NT2/D1 (cell line): ENCODE measurements around the gene TENM3.

Experiments used
- DNase-seq: peaks from one replicate; pipeline ENCODE4 v3.0.0-alpha.2; 2011; ENCODE audit warnings: low read depth, low spot score
- H3K27me3 ChIP-seq: 2 replicates; pipeline ENCODE4 v1.6.0; 2011; ENCODE audit warnings: mild to moderate bottlenecking; ENCODE audit not compliant: insufficient read length, insufficient read depth
- H3K36me3 ChIP-seq: 2 replicates; pipeline ENCODE4 v1.6.1; 2011; ENCODE audit warnings: mild to moderate bottlenecking, low read length, mixed read lengths; ENCODE audit not compliant: insufficient read depth, insufficient read length
- H3K4me1 ChIP-seq: 2 replicates; pipeline ENCODE4 v1.5.1; 2011; ENCODE audit not compliant: insufficient read depth, insufficient read length
- H3K4me3 ChIP-seq: 2 replicates; pipeline ENCODE4 v1.5.1; 2011; ENCODE audit warnings: low read depth; ENCODE audit not compliant: insufficient read length
- H3K9ac ChIP-seq: 2 replicates; pipeline ENCODE4 v1.6.0; 2011; ENCODE audit warnings: low read depth; ENCODE audit not compliant: insufficient read length
- H3K9me3 ChIP-seq: 2 replicates; pipeline ENCODE4 v1.5.1; 2011; ENCODE audit warnings: mild to moderate bottlenecking, low read length; ENCODE audit not compliant: insufficient read depth
- SUZ12 ChIP-seq: IDR thresholded peaks from 2 replicates; pipeline ENCODE4 v1.6.1; 2011; ENCODE audit not compliant: insufficient read length, insufficient read depth; ENCODE audit errors: extremely low read depth
- YY1 ChIP-seq: IDR thresholded peaks from 2 replicates; pipeline ENCODE4 v1.6.1; 2011; ENCODE audit not compliant: insufficient read length, insufficient read depth
- ZNF274 ChIP-seq: IDR thresholded peaks from 2 replicates; pipeline ENCODE4 v1.6.1; 2011; ENCODE audit warnings: mild to moderate bottlenecking, low read depth, low read length

The TENM3 gene

DNA sequence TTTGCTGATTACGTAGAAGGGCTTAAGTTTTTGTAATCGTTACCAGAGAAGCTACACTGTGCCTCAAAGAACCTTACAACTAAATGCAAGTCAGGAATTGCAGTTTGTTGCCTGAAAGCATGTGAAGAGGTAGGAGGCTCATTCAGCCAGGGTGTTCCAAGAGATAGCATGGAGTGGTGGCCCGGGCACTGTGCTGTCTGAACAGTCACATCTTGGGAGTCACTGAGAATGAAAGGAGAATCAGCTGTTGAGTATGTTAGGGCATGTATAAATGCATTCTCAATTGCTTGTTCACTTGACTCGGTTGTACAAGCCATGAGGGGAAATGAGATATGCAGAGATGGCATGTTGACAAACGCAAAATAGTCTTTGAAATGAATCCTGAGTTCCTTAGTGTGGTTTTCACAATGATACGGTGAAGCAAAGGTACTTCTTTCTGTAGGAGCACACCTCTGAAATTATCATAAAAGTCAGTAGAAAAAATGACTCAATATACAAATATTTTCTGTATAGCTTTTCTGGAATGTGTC lies 513.0 kb downstream of the TENM3 start:
- Histone ChIP-seq H3K4me1 (no peaks in the 10 kb centered on the region), H3K9ac (no peak overlapping the region), H3K9me3 (no peaks in the 10 kb centered on the region), H3K4me3 (no peak overlapping the region), H3K36me3 (peaks cover 15% of the 10 kb centered on the region), H3K27me3 (no peaks in the 10 kb centered on the region)
- no peak for TF ChIP-seq YY1
- DNase-seq, result no peak

- no peaks in the 10 kb centered on the region for H3K4me1 ChIP-seq
- H3K36me3 ChIP-seq, result peaks cover 15% of the 10 kb centered on the region
- H3K4me3 ChIP-seq, result no peak overlapping the region
- no peaks in the 10 kb centered on the region for H3K9me3 ChIP-seq
- no peaks in the 10 kb centered on the region for H3K27me3 ChIP-seq
- no peak for DNase-seq
- no peak overlapping the region for H3K9ac ChIP-seq
- TF ChIP-seq YY1 (no peak), ZNF274 (no peak), SUZ12 (no peak)
These were observed 515.1 kb downstream of the TENM3 start for GRCh38 chr4:182758273-182758672.

GRCh38 chr4:182760551-182761043 lies 517.4 kb downstream of the TENM3 start:
- Histone ChIP-seq H3K9me3 (no peaks in the 10 kb centered on the region), H3K4me3 (no peak overlapping the region), H3K27me3 (no peaks in the 10 kb centered on the region), H3K9ac (no peak overlapping the region), H3K36me3 (peaks cover 3% of the 10 kb centered on the region), H3K4me1 (no peaks in the 10 kb centered on the region)
- TF ChIP-seq YY1 (no peak), SUZ12 (no peak), ZNF274 (no peak)
- no peak for DNase-seq

GRCh38 chr4:182764137-182764536 lies 520.9 kb downstream of the TENM3 start:
- Histone ChIP-seq H3K36me3 (no peaks in the 10 kb centered on the region), H3K4me3 (no peak overlapping the region), H3K9me3 (no peaks in the 10 kb centered on the region), H3K27me3 (no peaks in the 10 kb centered on the region), H3K9ac (no peak overlapping the region), H3K4me1 (peaks cover 5% of the 10 kb centered on the region)
- no peak for TF ChIP-seq ZNF274
- no peak for TF ChIP-seq SUZ12
- TF ChIP-seq YY1, result no peak
- DNase-seq, result no peak

GRCh38 chr4:182764642-182765041 lies 521.4 kb downstream of the TENM3 start:
- H3K27me3 ChIP-seq, result no peaks in the 10 kb centered on the region
- H3K4me3 ChIP-seq, result no peak overlapping the region
- TF ChIP-seq SUZ12, result no peak
- no peak for TF ChIP-seq YY1
- no peak for TF ChIP-seq ZNF274
- no peak for DNase-seq
- no peak overlapping the region for H3K9ac ChIP-seq
- no peaks in the 10 kb centered on the region for H3K9me3 ChIP-seq
- H3K4me1 ChIP-seq, result peaks cover 5% of the 10 kb centered on the region
- H3K36me3 ChIP-seq, result no peaks in the 10 kb centered on the region

DNA sequence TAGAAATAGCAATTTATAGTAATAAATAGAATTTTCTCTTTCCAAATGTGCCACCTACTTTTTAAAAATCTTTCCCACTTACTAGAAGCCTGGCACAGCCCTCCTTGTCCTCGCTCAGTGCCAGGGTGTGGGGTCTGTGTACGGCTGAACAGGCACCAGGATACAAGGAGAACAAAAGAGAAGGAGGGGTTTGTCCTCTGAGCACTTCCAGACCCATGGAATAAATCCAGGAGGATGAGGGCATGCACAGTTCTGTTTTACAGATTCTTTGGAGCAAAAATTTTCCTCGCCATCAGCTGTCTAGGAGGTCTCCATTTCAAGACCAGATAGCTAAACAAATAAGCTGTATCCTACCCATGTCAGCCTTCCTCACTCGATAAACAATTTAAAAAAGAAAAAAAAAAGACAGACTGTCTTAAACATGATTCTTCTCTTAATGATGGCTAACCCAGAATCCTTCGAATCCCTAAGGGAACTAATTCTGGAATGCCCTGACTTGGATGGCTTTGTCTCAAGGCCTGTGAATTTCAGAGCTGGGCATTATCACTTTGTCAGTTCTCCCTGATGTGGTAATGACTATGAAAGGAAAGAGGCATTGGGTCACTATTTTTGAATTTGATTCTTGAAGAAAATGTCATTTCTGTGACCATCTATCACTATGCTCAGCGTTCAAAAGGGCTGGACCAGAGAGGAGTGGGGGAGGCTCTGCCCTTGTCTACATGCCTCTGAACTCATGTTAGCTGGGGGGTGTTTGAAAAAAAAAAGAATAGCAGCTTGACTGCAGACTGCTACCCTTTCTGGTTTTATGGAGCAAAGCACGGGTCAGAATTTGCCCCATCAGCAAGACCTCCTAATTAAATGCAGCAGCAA lies 523.0 kb downstream of the TENM3 start:
- Histone ChIP-seq H3K9ac (no peak overlapping the region), H3K36me3 (no peaks in the 10 kb centered on the region), H3K4me3 (no peak overlapping the region), H3K27me3 (no peaks in the 10 kb centered on the region), H3K4me1 (peaks cover 9% of the 10 kb centered on the region), H3K9me3 (no peaks in the 10 kb centered on the region)
- no peak for DNase-seq
- TF ChIP-seq YY1 (no peak), SUZ12 (no peak), ZNF274 (no peak)

DNA sequence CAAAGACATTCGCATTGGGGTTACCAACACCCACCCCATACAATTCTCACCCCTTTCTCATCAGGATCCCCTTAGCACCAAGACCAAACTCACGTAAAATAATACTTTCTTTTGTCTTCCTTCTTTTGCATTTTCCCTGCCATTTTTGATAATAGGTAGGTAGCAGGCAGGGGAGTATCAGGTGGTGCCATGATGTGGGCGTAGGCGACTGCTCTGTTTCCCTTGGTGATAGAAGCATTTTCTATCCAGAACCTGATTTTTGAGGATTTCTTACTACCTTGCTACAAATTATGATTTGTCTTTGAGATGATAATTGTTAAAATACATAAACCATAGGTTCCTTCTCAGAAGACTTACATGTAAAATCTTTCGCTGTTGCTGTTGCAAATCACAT lies 523.7 kb downstream of the TENM3 start:
- H3K4me3 ChIP-seq, result no peak overlapping the region
- no peak for TF ChIP-seq SUZ12
- TF ChIP-seq YY1, result no peak
- no peak for TF ChIP-seq ZNF274
- H3K36me3 ChIP-seq, result no peaks in the 10 kb centered on the region
- H3K4me1 ChIP-seq, result peaks cover 9% of the 10 kb centered on the region
- DNase-seq, result no peak
- H3K9me3 ChIP-seq, result no peaks in the 10 kb centered on the region
- H3K27me3 ChIP-seq, result no peaks in the 10 kb centered on the region
- no peak overlapping the region for H3K9ac ChIP-seq

DNA sequence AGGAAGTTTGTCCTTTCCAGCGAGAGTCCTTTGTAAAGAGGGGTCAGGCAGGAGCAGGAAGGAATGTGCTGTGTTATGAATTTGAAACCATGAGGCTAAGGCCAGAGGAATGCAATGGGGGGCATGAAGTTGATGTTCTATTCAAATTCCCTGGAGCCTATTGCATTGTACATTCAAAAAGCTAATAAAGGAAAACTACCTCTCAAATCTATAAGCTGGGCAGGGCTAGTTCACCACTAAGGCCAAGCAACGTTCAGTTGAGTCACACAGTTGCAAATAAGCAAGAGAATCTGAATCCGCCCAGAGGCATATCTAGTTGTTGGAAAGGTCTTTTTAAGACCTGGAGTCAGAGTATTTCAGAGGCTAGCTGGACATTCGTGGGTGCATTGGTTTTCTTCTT lies 525.6 kb downstream of the TENM3 start:
- Histone ChIP-seq H3K4me3 (no peak overlapping the region), H3K27me3 (no peaks in the 10 kb centered on the region), H3K4me1 (peaks cover 9% of the 10 kb centered on the region), H3K9me3 (no peaks in the 10 kb centered on the region), H3K36me3 (peaks cover 3% of the 10 kb centered on the region), H3K9ac (no peak overlapping the region)
- no peak for DNase-seq
- TF ChIP-seq ZNF274, result no peak
- TF ChIP-seq YY1, result no peak
- TF ChIP-seq SUZ12, result no peak
